Stimulated activated naive B cell treated with anti-CD40 and anti-IgM and Interleukin-4, amounts not matched to agents 10 μg/mL and 1 μg/mL and 100 μg/mL, for 72 hours (primary cell): ENCODE measurements around the gene RNF126.
A peak's percentile ranks its signal among the peaks of the same experiment; 100 is the strongest.

Experiments used
- ATAC-seq, 2 donors: fragments of 150-1000 bp; cut with Tn5 transposase; replicated peaks; 2 replicates each; pipeline ENCODE4 v1.10.0; 2021; ENCODE audit warnings: moderate library complexity in 1 of 2
- DNase-seq: peaks from one replicate; pipeline ENCODE4 v3.0.0; 2021
- H3K27ac Mint-ChIP-seq: one replicate; pipeline ENCODE4 v1.8.0; 2022; ENCODE audit warnings: mild to moderate bottlenecking, mixed read lengths
- H3K27me3 Mint-ChIP-seq, 2 donors: one replicate each; pipeline ENCODE4 v1.8.0; 2022; ENCODE audit warnings: mixed read lengths in 2 of 2
- H3K36me3 Mint-ChIP-seq, 2 donors: one replicate each; pipeline ENCODE4 v1.8.0; 2022; ENCODE audit warnings: mixed read lengths in 2 of 2, mild to moderate bottlenecking in 1 of 2
- H3K4me1 Mint-ChIP-seq, 2 donors: one replicate each; pipeline ENCODE4 v1.8.0; 2022; ENCODE audit warnings: mixed read lengths in 2 of 2, mild to moderate bottlenecking in 1 of 2
- H3K4me3 Mint-ChIP-seq, 2 donors: one replicate each; pipeline ENCODE4 v1.8.0; 2022; ENCODE audit warnings: mild to moderate bottlenecking in 2 of 2, mixed read lengths in 2 of 2, moderate library complexity in 1 of 2
- H3K9me3 Mint-ChIP-seq, 2 donors: one replicate each; pipeline ENCODE4 v1.8.0; 2022; ENCODE audit warnings: mixed read lengths in 2 of 2, mild to moderate bottlenecking in 1 of 2

RNF126 gene

GRCh38 chr19:695352-695949 is 32.4 kb upstream of the RNF126 start, which contains the start of gene PRSS57:
Gene PRSS57 (minus strand): TSS chr19:695452. CDS start chr19:695430, 22 bp downstream.
- peaks cover 2 to 8% of the 10 kb centered on the region in 2 donors for H3K4me1 Mint-ChIP-seq
- H3K27ac Mint-ChIP-seq, result peak within 1 kb of the TSS; percentile 42
- H3K36me3 Mint-ChIP-seq, result no peaks in the 10 kb centered on the region
- H3K27me3 Mint-ChIP-seq, result peaks cover 15 to 36% of the 10 kb centered on the region in 2 donors
- no peak for ATAC-seq
- no peaks in the 10 kb centered on the region for H3K9me3 Mint-ChIP-seq
- no peak within 1 kb of the TSS for H3K4me3 Mint-ChIP-seq
- DNase-seq, result no peak

GRCh38 chr19:694481-695351 is 31.7 kb upstream of the RNF126 start:
- Mint-ChIP-seq H3K36me3 (no peaks in the 10 kb centered on the region), H3K4me3 (no peak overlapping the region), H3K9me3 (no peaks in the 10 kb centered on the region), H3K27ac (peak overlapping the region; percentile 42), H3K4me1 (peaks cover 2 to 8% of the 10 kb centered on the region in 2 donors), H3K27me3 (peaks cover 15 to 36% of the 10 kb centered on the region in 2 donors)
- no peak for DNase-seq
- no peak for ATAC-seq

GRCh38 chr19:690203-690602 is 27.2 kb upstream of the RNF126 start:
- Mint-ChIP-seq H3K4me1 (peaks cover 2 to 8% of the 10 kb centered on the region in 2 donors), H3K27me3 (peaks cover 6 to 19% of the 10 kb centered on the region in 2 donors), H3K27ac (no peak overlapping the region), H3K9me3 (peaks cover 0 to 1% of the 10 kb centered on the region in 2 donors), H3K36me3 (no peaks in the 10 kb centered on the region), H3K4me3 (no peak overlapping the region)
- no peak for ATAC-seq
- DNase-seq, result no peak

GRCh38 chr19:688992-689391 is 26.0 kb upstream of the RNF126 start:
- Mint-ChIP-seq H3K27ac (no peak overlapping the region), H3K4me1 (no peaks in the 10 kb centered on the region), H3K4me3 (no peak overlapping the region), H3K27me3 (peaks cover 0 to 9% of the 10 kb centered on the region in 2 donors), H3K9me3 (peaks cover 0 to 1% of the 10 kb centered on the region in 2 donors), H3K36me3 (no peaks in the 10 kb centered on the region)
- no peak for ATAC-seq
- no peak for DNase-seq

- Mint-ChIP-seq H3K4me1 (no peaks in the 10 kb centered on the region), H3K36me3 (no peaks in the 10 kb centered on the region), H3K27me3 (peaks cover 0 to 9% of the 10 kb centered on the region in 2 donors), H3K4me3 (no peak overlapping the region), H3K27ac (no peak overlapping the region), H3K9me3 (peaks cover 0 to 1% of the 10 kb centered on the region in 2 donors)
- DNase-seq (no peak), ATAC-seq (no peak)
These were observed 25.2 kb upstream of the RNF126 start for GRCh38 chr19:688214-688613.

GRCh38 chr19:687569-688166 is 24.7 kb upstream of the RNF126 start:
- Mint-ChIP-seq H3K4me1 (no peaks in the 10 kb centered on the region), H3K27me3 (peaks cover 0 to 9% of the 10 kb centered on the region in 2 donors), H3K9me3 (peaks cover 0 to 1% of the 10 kb centered on the region in 2 donors), H3K4me3 (no peak overlapping the region), H3K27ac (no peak overlapping the region), H3K36me3 (no peaks in the 10 kb centered on the region)
- DNase-seq, result no peak
- ATAC-seq, result no peak

- no peaks in the 10 kb centered on the region for H3K36me3 Mint-ChIP-seq
- DNase-seq, result no peak
- no peak overlapping the region for H3K27ac Mint-ChIP-seq
- H3K27me3 Mint-ChIP-seq, result peaks cover 0 to 9% of the 10 kb centered on the region in 2 donors
- no peak overlapping the region for H3K4me3 Mint-ChIP-seq
- ATAC-seq, result no peak
- H3K9me3 Mint-ChIP-seq, result peaks cover 0 to 1% of the 10 kb centered on the region in 2 donors
- H3K4me1 Mint-ChIP-seq, result no peaks in the 10 kb centered on the region
These were observed 23.7 kb upstream of the RNF126 start for GRCh38 chr19:686589-687297.

GRCh38 chr19:685454-685931 is 22.5 kb upstream of the RNF126 start:
- H3K4me1 Mint-ChIP-seq, result peaks cover 0 to 2% of the 10 kb centered on the region in 2 donors
- no peak for ATAC-seq

GRCh38 chr19:682678-683320 is 19.8 kb upstream of the RNF126 start:
- ATAC-seq (no peak), DNase-seq (no peak)
- Mint-ChIP-seq H3K4me1 (peaks cover 7 to 10% of the 10 kb centered on the region in 2 donors), H3K4me3 (no peak overlapping the region), H3K36me3 (peaks cover 0 to 1% of the 10 kb centered on the region in 2 donors), H3K27ac (no peak overlapping the region), H3K9me3 (no peaks in the 10 kb centered on the region), H3K27me3 (no peaks in the 10 kb centered on the region)

More at GRCh38 chr19:685454-685931, 22.5 kb upstream of the RNF126 start:
- no peak for DNase-seq
- H3K4me3 Mint-ChIP-seq, result no peak overlapping the region
- no peaks in the 10 kb centered on the region for H3K36me3 Mint-ChIP-seq
- H3K27me3 Mint-ChIP-seq, result peaks cover 0 to 9% of the 10 kb centered on the region in 2 donors
- no peak overlapping the region for H3K27ac Mint-ChIP-seq
- H3K9me3 Mint-ChIP-seq, result peaks cover 0 to 1% of the 10 kb centered on the region in 2 donors

GRCh38 chr19:681029-682019 is 18.3 kb upstream of the RNF126 start:
- Mint-ChIP-seq H3K9me3 (no peaks in the 10 kb centered on the region), H3K4me3 (peak overlapping the region; percentile 89 to 90), H3K27ac (peak overlapping the region; percentile 97), H3K27me3 (no peaks in the 10 kb centered on the region), H3K4me1 (peaks cover 7 to 10% of the 10 kb centered on the region in 2 donors), H3K36me3 (peaks cover 0 to 1% of the 10 kb centered on the region in 2 donors)
- peak in 1 of 2 donors; percentile 60 for ATAC-seq
- DNase-seq, result peak; percentile 40

GRCh38 chr19:680287-681028 is 17.4 kb upstream of the RNF126 start:
- peaks cover 0 to 1% of the 10 kb centered on the region in 2 donors for H3K36me3 Mint-ChIP-seq
- ATAC-seq (peak; percentile 84 to 85), DNase-seq (peak; percentile 95)
- H3K9me3 Mint-ChIP-seq, result no peaks in the 10 kb centered on the region
- peaks cover 7 to 14% of the 10 kb centered on the region in 2 donors for H3K4me1 Mint-ChIP-seq
- H3K27ac Mint-ChIP-seq, result peak overlapping the region; percentile 97
- H3K4me3 Mint-ChIP-seq, result peak overlapping the region; percentile 89 to 90
- H3K27me3 Mint-ChIP-seq, result peaks cover under 1 to 5% of the 10 kb centered on the region in 2 donors
